B cell (primary cell): ENCODE results near the gene ITPR3. TPM values are rescaled to one million over a fixed set of nuclear protein-coding genes. Genes with fewer than 3 reads are reported as not detected.

Experiments used
- ATAC-seq: fragments of 200-7000 bp; cut with Tn5 transposase; one replicate; pipeline ENCODE4 v1.10.0; 2021; ENCODE audit warnings: low read depth, mild to moderate bottlenecking, moderate number of reproducible peaks, moderate library complexity
- CTCF ChIA-PET: fragments of 350-600 bp; sonication (Branson Sonifier 250); formaldehyde crosslinking; loops from one replicate; lab custom pipeline; 2021; ENCODE audit warnings: antibody characterized with exemption, inconsistent platforms; lab: Charles Lee
- POLR2A ChIA-PET: fragments of 350-600 bp; sonication (Branson Sonifier 250); formaldehyde crosslinking; loops from one replicate; lab custom pipeline; 2021; ENCODE audit warnings: antibody characterized with exemption; lab: Charles Lee
- DNase-seq: peaks from one replicate; pipeline ENCODE4 v3.0.0; 2013
- H2AFZ ChIP-seq: 2 replicates; pipeline ENCODE4 v1.6.1; 2012; ENCODE audit warnings: mild to moderate bottlenecking, low read depth, low read length; ENCODE audit not compliant: insufficient read depth, poor library complexity, severe bottlenecking
- H3K27ac ChIP-seq, 2 donors: 1 replicate in 1 of 2; 2 replicates in 1 of 2; pipeline ENCODE4 v1.5.1; 2012 to 2013; ENCODE audit warnings: low read length in 2 of 2, mild to moderate bottlenecking in 2 of 2, moderate library complexity in 1 of 2
- H3K27me3 ChIP-seq, 4 experiments: fragments of 200-600 bp in 1 of 4; sonication (generic) in 1 of 4; replicated peaks in 1 of 4; 1 replicate in 2 of 4; 2 replicates in 2 of 4; pipeline versions ENCODE4 v1.6.1 to v1.7.0; 2013 to 2016; ENCODE audit warnings: low read length in 3 of 4, mild to moderate bottlenecking in 2 of 4, mixed read lengths in 1 of 4, moderate library complexity in 1 of 4; ENCODE audit not compliant: insufficient read depth in 4 of 4, control insufficient read depth in 3 of 4; ENCODE audit errors: control extremely low read depth in 1 of 4
- H3K36me3 ChIP-seq, 2 experiments: replicated peaks in 1 of 2; 1 replicate in 1 of 2; 2 replicates in 1 of 2; pipeline versions ENCODE4 v1.6.1 to v1.7.1; 2013; ENCODE audit warnings: low read length in 1 of 2; ENCODE audit not compliant: insufficient read depth in 2 of 2, control insufficient read depth in 1 of 2; ENCODE audit errors: control extremely low read depth in 1 of 2, extremely low read depth in 1 of 2
- H3K4me1 ChIP-seq, 2 donors: fragments of 200-600 bp in 1 of 2; sonication (generic) in 1 of 2; 1 replicate in 1 of 2; 2 replicates in 1 of 2; pipeline versions ENCODE4 v1.5.1 to v1.6.1; 2013 to 2017; ENCODE audit warnings: low read length in 2 of 2; ENCODE audit not compliant: control insufficient read depth in 2 of 2, insufficient read depth in 2 of 2
- H3K4me2 ChIP-seq: replicated peaks from 2 replicates; pipeline ENCODE3; 2012; ENCODE audit warnings: mild to moderate bottlenecking, low read depth, low read length; ENCODE audit not compliant: poor library complexity, severe bottlenecking
- H3K4me3 ChIP-seq, 5 experiments: fragments of 200-600 bp in 1 of 5; sonication (generic) in 1 of 5; 1 replicate in 3 of 5; 2 replicates in 2 of 5; pipeline versions ENCODE4 v1.5.1 to v1.7.0; 2011 to 2016; ENCODE audit warnings: low read length in 4 of 5, mild to moderate bottlenecking in 4 of 5, low read depth in 2 of 5, control low read depth in 1 of 5, moderate library complexity in 1 of 5; ENCODE audit not compliant: insufficient read depth in 1 of 5; ENCODE audit errors: control extremely low read depth in 1 of 5, extremely low read depth in 1 of 5
- H3K79me2 ChIP-seq: fragments of 200-600 bp; sonication (generic); one replicate; pipeline ENCODE4 v1.6.0; 2016; ENCODE audit warnings: low read length; ENCODE audit not compliant: control insufficient read depth, insufficient read depth
- H3K9ac ChIP-seq: fragments of 200-600 bp; sonication (generic); 2 replicates; pipeline ENCODE4 v1.6.1; 2017; ENCODE audit warnings: mild to moderate bottlenecking, low read length, moderate library complexity
- H3K9me3 ChIP-seq, 3 donors: one replicate each; pipeline versions ENCODE4 v1.6.1 to v1.7.1; 2013; ENCODE audit warnings: low read length in 2 of 3; ENCODE audit not compliant: control insufficient read depth in 2 of 3, insufficient read depth in 1 of 3; ENCODE audit errors: control extremely low read depth in 1 of 3
- H4K20me1 ChIP-seq: 2 replicates; pipeline ENCODE4 v1.6.0; 2012; ENCODE audit warnings: mild to moderate bottlenecking, low read length; ENCODE audit not compliant: insufficient read depth, control insufficient read depth, poor library complexity, severe bottlenecking
- H3K27ac Mint-ChIP-seq: one replicate; pipeline ENCODE4 v1.8.0; 2021; ENCODE audit warnings: mixed read lengths
- H3K27me3 Mint-ChIP-seq: one replicate; pipeline ENCODE4 v1.8.0; 2021; ENCODE audit warnings: mixed read lengths
- H3K4me1 Mint-ChIP-seq: one replicate; pipeline ENCODE4 v1.8.0; 2021; ENCODE audit warnings: mixed read lengths
- H3K4me3 Mint-ChIP-seq: one replicate; pipeline ENCODE4 v1.8.0; 2021; ENCODE audit warnings: mixed read lengths
- H3K9me3 Mint-ChIP-seq: one replicate; pipeline ENCODE4 v1.8.0; 2022; ENCODE audit warnings: mixed read lengths; ENCODE audit not compliant: insufficient read depth
- EZH2 ChIP-seq: IDR thresholded peaks from 2 replicates; pipeline ENCODE4 v1.6.1; 2012; ENCODE audit warnings: borderline replicate concordance, low read depth, mild to moderate bottlenecking, moderate library complexity, low read length; ENCODE audit not compliant: insufficient read depth, poor library complexity, severe bottlenecking
- WGBS: methylation state at CpG from one replicate; pipeline ENCODE4 v1.1.5; 2013; ENCODE audit warnings: missing lambda C conversion rate; ENCODE audit not compliant: insufficient coverage; 5-methylcytosine and 5-hydroxymethylcytosine counted together
- intact Hi-C: fragments of 100-400 bp; cut with micrococcal nuclease; formaldehyde crosslinking; loops from one replicate; pipeline ENCODE4 v1.10.0; 2022
- polyA plus RNA-seq: library from polyadenylated mRNA; depleted of rRNA; stranded (reverse); fragments of >200 nt; gene quantifications from 2 replicates; pipeline ENCODE4 v1.2.3, GENCODE V29; 2012
- total RNA-seq, 2 donors: library from RNA; stranded (reverse); fragments of 120-200 nt in 1 of 2; gene quantifications; 1 replicate in 1 of 2; 2 replicates in 1 of 2; pipeline versions ENCODE4 v1.2.3 to v1.2.4, GENCODE V29; 2013 to 2022
- TF ChIP-seq, protein P1 (sequence below): fragments of 200-600 bp; IDR thresholded peaks from one replicate; pipeline ENCODE4 v1.8.0; 2022; ENCODE audit warnings: antibody characterized with exemption, mild to moderate bottlenecking

The ITPR3 gene
- total and polyA plus RNA-seq, 2 donors (not counting 1 experiment from before 2014, with no cell fraction given) = 61.9 to 67.6 TPM

DNA sequence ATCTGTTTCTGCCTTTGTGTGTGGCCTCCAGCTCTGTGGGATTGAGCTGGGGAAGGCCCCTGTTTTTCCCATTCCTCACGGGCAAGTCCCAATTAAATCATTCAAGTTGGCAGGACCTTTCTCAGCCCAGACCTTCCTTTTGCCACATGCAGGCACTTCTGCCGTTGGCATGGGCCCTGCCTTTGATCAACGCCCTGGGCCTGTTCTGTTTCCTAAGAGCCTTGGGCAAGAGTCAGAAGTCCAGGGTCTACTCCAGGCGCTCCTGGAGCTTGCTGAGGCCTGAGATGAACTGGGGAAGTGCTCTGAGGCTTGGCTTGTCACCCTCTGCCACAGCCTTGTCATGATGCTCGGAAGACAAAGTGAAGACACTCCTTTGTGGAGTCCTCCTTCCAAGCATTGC lies 118.4 kb downstream of the ITPR3 start:
- Histone ChIP-seq H3K4me3 (no peak overlapping the region), H3K36me3 (no peaks in the 10 kb centered on the region), H3K4me1 (peaks cover 0 to 3% of the 10 kb centered on the region in 2 donors), H3K9me3 (no peaks in the 10 kb centered on the region), H3K4me2 (no peak overlapping the region), H4K20me1 (no peaks in the 10 kb centered on the region), H2AFZ (no peak overlapping the region), H3K9ac (no peak overlapping the region), H3K27me3 (peaks cover 0 to 6% (median 0%) of the 10 kb centered on the region in 4 experiments), H3K27ac (no peak overlapping the region), H3K79me2 (no peaks in the 10 kb centered on the region)
- no peak for ATAC-seq
- ChIA-PET CTCF (interaction anchor here (0.8 to 1.2 kb wide), 2 partner anchors 13 to 22 kb away, joined by 3 to 5 read pairs; no protein-coding TSS in a partner anchor), POLR2A (no interaction called here)
- intact Hi-C loops = no loop called here
- peaks cover 15% of the 10 kb centered on the region for H3K27me3 Mint-ChIP-seq
- H3K27ac Mint-ChIP-seq = no peak overlapping the region
- WGBS = 81% methylated on average over 5 of the region's 5 CpGs
- H3K4me1 Mint-ChIP-seq = peaks cover 3% of the 10 kb centered on the region
- H3K4me3 Mint-ChIP-seq = no peak overlapping the region
- H3K9me3 Mint-ChIP-seq = no peaks in the 10 kb centered on the region
- TF ChIP-seq, protein P1, sequence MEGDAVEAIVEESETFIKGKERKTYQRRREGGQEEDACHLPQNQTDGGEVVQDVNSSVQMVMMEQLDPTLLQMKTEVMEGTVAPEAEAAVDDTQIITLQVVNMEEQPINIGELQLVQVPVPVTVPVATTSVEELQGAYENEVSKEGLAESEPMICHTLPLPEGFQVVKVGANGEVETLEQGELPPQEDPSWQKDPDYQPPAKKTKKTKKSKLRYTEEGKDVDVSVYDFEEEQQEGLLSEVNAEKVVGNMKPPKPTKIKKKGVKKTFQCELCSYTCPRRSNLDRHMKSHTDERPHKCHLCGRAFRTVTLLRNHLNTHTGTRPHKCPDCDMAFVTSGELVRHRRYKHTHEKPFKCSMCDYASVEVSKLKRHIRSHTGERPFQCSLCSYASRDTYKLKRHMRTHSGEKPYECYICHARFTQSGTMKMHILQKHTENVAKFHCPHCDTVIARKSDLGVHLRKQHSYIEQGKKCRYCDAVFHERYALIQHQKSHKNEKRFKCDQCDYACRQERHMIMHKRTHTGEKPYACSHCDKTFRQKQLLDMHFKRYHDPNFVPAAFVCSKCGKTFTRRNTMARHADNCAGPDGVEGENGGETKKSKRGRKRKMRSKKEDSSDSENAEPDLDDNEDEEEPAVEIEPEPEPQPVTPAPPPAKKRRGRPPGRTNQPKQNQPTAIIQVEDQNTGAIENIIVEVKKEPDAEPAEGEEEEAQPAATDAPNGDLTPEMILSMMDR = no peak
- TF ChIP-seq EZH2 = no peak
- no peak for DNase-seq

DNA sequence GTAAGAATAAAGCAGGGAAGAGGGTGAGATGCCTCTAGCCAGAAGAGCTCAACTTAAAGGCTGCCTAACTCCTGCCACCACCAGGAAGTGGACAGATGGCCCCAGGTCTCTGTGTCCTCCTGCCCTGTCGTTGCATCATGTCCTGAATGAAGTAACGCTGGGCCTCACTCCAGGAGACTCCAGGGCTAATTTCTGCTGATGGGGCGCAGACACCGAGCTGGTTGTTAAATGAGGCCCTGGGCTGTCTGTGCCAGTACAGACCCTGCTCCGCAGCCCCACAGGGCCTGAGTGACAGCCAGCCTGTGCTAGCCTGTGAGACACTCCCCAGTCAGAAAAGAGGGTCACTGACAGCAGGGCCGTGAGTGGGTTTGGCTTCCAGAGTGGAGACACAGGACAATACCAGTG lies 119.1 kb downstream of the ITPR3 start:
- Histone ChIP-seq H3K36me3 (no peaks in the 10 kb centered on the region), H3K27me3 (peaks cover 0 to 6% (median 0%) of the 10 kb centered on the region in 4 experiments), H2AFZ (no peak overlapping the region), H4K20me1 (no peaks in the 10 kb centered on the region), H3K4me2 (no peak overlapping the region), H3K79me2 (no peaks in the 10 kb centered on the region), H3K9ac (no peak overlapping the region), H3K4me1 (peaks cover 0 to 3% of the 10 kb centered on the region in 2 donors), H3K27ac (no peak overlapping the region), H3K9me3 (no peaks in the 10 kb centered on the region), H3K4me3 (no peak overlapping the region)
- DNase-seq = no peak
- no peak overlapping the region for H3K27ac Mint-ChIP-seq
- ATAC-seq = no peak
- peaks cover 15% of the 10 kb centered on the region for H3K27me3 Mint-ChIP-seq
- TF ChIP-seq, protein P1 = no peak
- TF ChIP-seq EZH2 = no peak
- H3K4me3 Mint-ChIP-seq = no peak overlapping the region
- WGBS = 92% methylated on average over 6 of the region's 6 CpGs
- H3K9me3 Mint-ChIP-seq = no peaks in the 10 kb centered on the region
- peaks cover 3% of the 10 kb centered on the region for H3K4me1 Mint-ChIP-seq
- ChIA-PET POLR2A (no interaction called here), CTCF (interaction anchor here (1.2 kb wide), 1 partner anchor 14 kb away, joined by 5 read pairs; no protein-coding TSS in a partner anchor)
- intact Hi-C loops = no loop called here
